ENCODE data around the gene SETD3. TPM values are rescaled to one million over a fixed set of nuclear protein-coding genes. Genes with fewer than 3 reads are reported as not detected.
A peak's percentile ranks its signal among the peaks of the same experiment; 100 is the strongest.

SETD3 gene
- total RNA-seq, 1 experiment from 2014 or later, result 47.8 TPM

- peak; percentile 62 for DNase-seq (ENCODE audit: low read depth, low spot score)
- in situ Hi-C loops (cut with HindIII; ENCODE audit: low pct_unique_long_range_greater_than_20kb, low sequenced_read_pairs), result no loop called here
Observed at GRCh38 chr14:99518441-99519346, 38.0 kb upstream of the SETD3 start.

GRCh38 chr14:99517643-99518381 lies 37.2 kb upstream of the SETD3 start:
- in situ Hi-C loops (cut with HindIII; ENCODE audit: low pct_unique_long_range_greater_than_20kb, low sequenced_read_pairs), result no loop called here
- DNase-seq (ENCODE audit: low read depth, low spot score), result no peak

GRCh38 chr14:99516871-99517642 lies 36.4 kb upstream of the SETD3 start:
- in situ Hi-C loops (cut with HindIII; ENCODE audit: low pct_unique_long_range_greater_than_20kb, low sequenced_read_pairs), result no loop called here
- DNase-seq (ENCODE audit: low read depth, low spot score), result no peak

DNA sequence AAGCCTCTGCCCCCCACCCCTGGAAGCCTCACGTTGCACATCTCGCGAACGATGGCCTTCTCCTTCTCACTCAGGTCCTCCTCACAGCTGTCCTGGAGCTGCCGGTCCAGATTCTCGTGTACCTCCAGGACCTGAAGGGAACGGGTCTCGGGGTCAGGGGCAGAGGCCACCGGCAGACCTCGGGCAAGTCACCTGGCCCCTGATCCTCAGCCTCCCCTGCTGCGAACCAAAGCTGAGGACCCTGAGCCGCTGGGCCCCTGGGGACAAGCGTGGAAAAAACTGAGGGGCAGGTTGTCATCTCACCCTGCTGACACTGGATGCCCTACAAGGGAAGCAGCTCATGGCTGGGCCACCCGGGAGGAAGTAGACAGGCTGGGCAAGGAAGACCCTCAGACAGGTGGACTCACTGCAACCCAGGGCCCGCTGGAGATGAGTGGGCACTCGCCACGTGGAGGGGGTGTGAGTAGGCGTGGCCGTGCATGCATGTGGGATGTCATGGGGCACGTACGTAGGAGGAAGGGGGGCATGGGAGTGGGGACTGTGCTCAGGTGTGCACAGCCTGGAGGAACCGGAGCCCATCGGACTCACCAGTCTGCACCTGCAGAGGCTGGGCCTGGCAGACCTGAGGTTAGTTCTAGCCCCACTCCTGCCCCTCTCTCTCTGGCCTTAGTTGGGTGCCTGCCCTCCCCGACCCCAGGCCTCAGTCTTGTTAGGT lies 35.7 kb upstream of the SETD3 start:
- DNase-seq (ENCODE audit: low read depth, low spot score), result no peak
- in situ Hi-C loops (cut with HindIII; ENCODE audit: low pct_unique_long_range_greater_than_20kb, low sequenced_read_pairs), result no loop called here

- DNase-seq (ENCODE audit: low read depth, low spot score), result no peak
- in situ Hi-C loops (cut with HindIII; ENCODE audit: low pct_unique_long_range_greater_than_20kb, low sequenced_read_pairs), result no loop called here
Observed at GRCh38 chr14:99515301-99516155, 34.9 kb upstream of the SETD3 start.

DNA sequence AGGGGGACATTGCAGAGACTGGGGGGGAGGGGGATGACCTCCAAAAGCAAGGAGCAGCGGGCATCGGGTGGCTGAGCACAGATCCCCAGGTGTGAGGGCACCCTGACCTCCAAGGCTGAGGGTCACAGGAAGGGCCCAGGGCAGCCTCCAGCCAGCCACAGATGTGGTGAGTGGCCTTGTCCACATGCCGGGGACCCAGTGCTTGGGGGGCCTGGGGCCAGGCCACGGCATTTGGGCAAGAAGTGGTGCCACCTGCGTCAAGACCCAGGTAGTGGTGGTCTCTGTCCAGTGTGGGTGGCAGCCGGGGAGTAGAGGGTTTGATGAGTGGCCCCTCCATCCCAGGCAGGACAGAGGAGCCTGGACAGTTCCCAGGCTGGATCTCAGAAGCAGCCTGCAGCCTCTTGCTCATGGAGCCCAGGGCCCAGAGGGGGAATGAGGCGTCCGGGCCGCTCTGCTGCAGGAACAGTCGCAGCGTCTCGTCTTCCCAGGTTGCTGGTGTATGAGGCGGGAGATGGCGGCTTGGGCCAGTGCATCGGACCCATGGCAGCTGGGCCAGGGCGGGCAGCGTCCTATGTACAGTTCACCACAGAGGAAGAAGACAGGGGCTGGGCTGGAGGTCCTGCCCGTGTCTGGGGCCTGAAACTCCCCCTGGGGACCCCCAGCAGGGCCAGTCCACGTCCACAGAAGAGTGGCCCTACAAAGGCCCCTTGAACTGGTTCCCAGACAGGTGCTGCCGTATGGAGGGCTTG lies 34.1 kb upstream of the SETD3 start:
- no peak for DNase-seq (ENCODE audit: low read depth, low spot score)
- in situ Hi-C loops (cut with HindIII; ENCODE audit: low pct_unique_long_range_greater_than_20kb, low sequenced_read_pairs), result no loop called here

- in situ Hi-C loops (cut with HindIII; ENCODE audit: low pct_unique_long_range_greater_than_20kb, low sequenced_read_pairs), result no loop called here
- no peak for DNase-seq (ENCODE audit: low read depth, low spot score)
Observed at GRCh38 chr14:99513946-99514551, 33.4 kb upstream of the SETD3 start.

- in situ Hi-C loops (cut with HindIII; ENCODE audit: low pct_unique_long_range_greater_than_20kb, low sequenced_read_pairs), result no loop called here
- DNase-seq (ENCODE audit: low read depth, low spot score), result no peak
Observed at GRCh38 chr14:99513183-99513694, 32.6 kb upstream of the SETD3 start.

GRCh38 chr14:99512571-99513182 lies 32.0 kb upstream of the SETD3 start:
- DNase-seq (ENCODE audit: low read depth, low spot score), result no peak
- in situ Hi-C loops (cut with HindIII; ENCODE audit: low pct_unique_long_range_greater_than_20kb, low sequenced_read_pairs), result no loop called here

DNA sequence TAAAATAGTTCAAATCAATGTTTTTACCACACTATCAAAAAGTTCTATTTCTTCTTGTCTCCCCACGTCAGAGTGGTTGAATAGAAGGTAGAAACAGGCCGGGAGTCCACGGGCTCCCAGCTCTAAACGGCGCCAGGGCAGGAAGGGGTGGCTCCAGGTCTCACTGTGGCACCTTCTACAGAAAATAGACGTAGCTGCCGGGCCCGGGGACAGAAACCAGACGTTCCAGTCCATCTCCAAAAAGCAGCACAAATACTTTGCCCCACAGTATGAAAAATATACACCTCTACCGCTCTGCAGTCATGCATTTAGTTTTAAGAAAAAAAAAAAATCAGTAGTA lies 31.4 kb upstream of the SETD3 start:
- in situ Hi-C loops (cut with HindIII; ENCODE audit: low pct_unique_long_range_greater_than_20kb, low sequenced_read_pairs), result no loop called here
- DNase-seq (ENCODE audit: low read depth, low spot score), result no peak

GRCh38 chr14:99511421-99512109 lies 30.9 kb upstream of the SETD3 start:
- in situ Hi-C loops (cut with HindIII; ENCODE audit: low pct_unique_long_range_greater_than_20kb, low sequenced_read_pairs), result no loop called here
- peak; percentile 47 for DNase-seq (ENCODE audit: low read depth, low spot score)

DNA sequence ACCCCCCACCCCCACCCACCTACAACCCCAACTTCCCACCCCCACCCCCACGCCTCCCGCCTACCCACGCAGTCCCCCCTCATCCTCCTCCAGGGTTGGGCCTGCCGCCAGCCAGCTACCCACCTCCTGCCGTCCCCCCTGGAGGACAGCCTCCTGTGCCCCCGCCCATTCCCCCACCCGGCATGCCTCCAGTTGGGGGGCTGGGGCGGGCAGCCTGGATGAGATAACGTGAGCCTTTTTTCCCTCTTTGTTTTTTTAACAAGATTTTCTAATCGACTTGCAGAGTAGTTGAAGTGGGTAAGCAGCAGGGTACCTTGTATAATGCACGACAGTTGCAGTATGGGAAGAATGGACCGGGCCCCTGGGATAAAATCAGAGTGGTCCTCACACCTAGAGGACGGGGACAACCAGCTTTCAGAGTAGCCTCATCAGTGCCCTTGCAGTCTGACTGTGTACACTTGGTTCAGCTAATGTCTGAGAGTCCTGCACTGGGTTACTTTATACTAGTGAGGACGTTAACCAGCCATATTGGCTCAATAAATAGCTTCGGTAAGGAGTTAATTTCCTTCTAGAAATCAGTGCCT lies 30.0 kb upstream of the SETD3 start:
- in situ Hi-C loops (cut with HindIII; ENCODE audit: low pct_unique_long_range_greater_than_20kb, low sequenced_read_pairs), result no loop called here
- no peak for DNase-seq (ENCODE audit: low read depth, low spot score)

- DNase-seq (ENCODE audit: low read depth, low spot score), result no peak
- in situ Hi-C loops (cut with HindIII; ENCODE audit: low pct_unique_long_range_greater_than_20kb, low sequenced_read_pairs), result no loop called here
Observed at GRCh38 chr14:99509871-99510555, 29.4 kb upstream of the SETD3 start.

Data from SK-MEL-5 (cell line).